Fibroblast of lung (primary cell): ENCODE measurements around the gene SCFD2. TPM values are rescaled to one million over a fixed set of nuclear protein-coding genes. Genes with fewer than 3 reads are reported as not detected.

Experiments
- DNase-seq, 2 donors: peaks; one replicate each; pipeline versions ENCODE4 v3.0.0 to v3.0.0-alpha.2; 2010; ENCODE audit warnings: low read depth in 2 of 2
- H2AFZ ChIP-seq: 2 replicates; pipeline ENCODE4 v1.5.1; 2012; ENCODE audit warnings: low read length, control low read depth, inconsistent platforms
- H3K27ac ChIP-seq: 2 replicates; pipeline ENCODE4 v1.5.1; 2011; ENCODE audit warnings: low read length, control low read depth; ENCODE audit not compliant: insufficient read depth
- H3K27me3 ChIP-seq: 2 replicates; pipeline ENCODE4 v1.5.1; 2011; ENCODE audit warnings: mild to moderate bottlenecking, low read length; ENCODE audit not compliant: control insufficient read depth, insufficient read depth
- H3K36me3 ChIP-seq: 2 replicates; pipeline ENCODE4 v1.5.1; 2011; ENCODE audit warnings: low read length; ENCODE audit not compliant: control insufficient read depth, insufficient read depth
- H3K4me1 ChIP-seq: 2 replicates; pipeline ENCODE4 v1.5.1; 2011; ENCODE audit warnings: low read length; ENCODE audit not compliant: control insufficient read depth, insufficient read depth; ENCODE audit errors: extremely low read depth
- H3K4me2 ChIP-seq: 2 replicates; pipeline ENCODE4 v1.5.1; 2011; ENCODE audit warnings: low read length, control low read depth; ENCODE audit not compliant: insufficient read depth; ENCODE audit errors: extremely low read depth
- H3K4me3 ChIP-seq, 4 experiments: fragments of 200-600 bp in 1 of 4; sonication (generic) in 1 of 4; replicated peaks in 1 of 4; 2 replicates each; pipeline ENCODE4 v1.5.1; 2011 to 2016; ENCODE audit warnings: low read length in 4 of 4, low read depth in 3 of 4, mild to moderate bottlenecking in 3 of 4, control low read depth in 2 of 4, inconsistent platforms in 1 of 4, mixed read lengths in 1 of 4; ENCODE audit not compliant: insufficient read depth in 1 of 4; ENCODE audit errors: control extremely low read depth in 1 of 4
- H3K79me2 ChIP-seq: 2 replicates; pipeline ENCODE4 v1.5.1; 2012; ENCODE audit warnings: mild to moderate bottlenecking, low read length, inconsistent platforms; ENCODE audit not compliant: control insufficient read depth, insufficient read depth
- H3K9ac ChIP-seq: 2 replicates; pipeline ENCODE4 v1.5.1; 2011; ENCODE audit warnings: mild to moderate bottlenecking, low read length, control low read depth; ENCODE audit not compliant: insufficient read depth
- H3K9me3 ChIP-seq: 2 replicates; pipeline ENCODE4 v1.5.1; 2012; ENCODE audit warnings: low read depth, low read length; ENCODE audit not compliant: control insufficient read depth, insufficient read depth
- H4K20me1 ChIP-seq: 2 replicates; pipeline ENCODE4 v1.5.1; 2011; ENCODE audit warnings: low read length; ENCODE audit not compliant: control insufficient read depth, insufficient read depth; ENCODE audit errors: extremely low read depth
- EZH2 ChIP-seq: IDR thresholded peaks from 2 replicates; pipeline ENCODE4 v1.5.1; 2012; ENCODE audit warnings: low read length, control low read depth, mild to moderate bottlenecking; ENCODE audit errors: missing control alignments
- polyA plus RNA-seq, 2 donors: library from polyadenylated mRNA; depleted of rRNA in 1 of 2; stranded (reverse) in 1 of 2; unstranded in 1 of 2; fragments of >200 nt; gene quantifications; 2 replicates each; pipeline ENCODE4 v1.2.1, GENCODE V29; 2011 to 2012; ENCODE audit warnings: missing spikeins in 1 of 2
- total RNA-seq: library from RNA; depleted of rRNA; stranded (reverse); fragments of >200 nt; gene quantifications from 2 replicates; pipeline ENCODE4 v1.2.1, GENCODE V29; 2014
- TF ChIP-seq, protein P1 (sequence below), 2 donors: IDR thresholded peaks in 1 of 2; conservative IDR thresholded peaks in 1 of 2; 1 replicate in 1 of 2; 2 replicates in 1 of 2; pipeline ENCODE4 v1.5.1; 2011 to 2012; ENCODE audit warnings: low read length in 2 of 2, control low read depth in 1 of 2, inconsistent platforms in 1 of 2, low read depth in 1 of 2, mild to moderate bottlenecking in 1 of 2

The SCFD2 gene
- total and polyA plus RNA-seq, 2 donors (not counting 1 experiment from before 2014, with no cell fraction given) = 16.2 to 23.1 TPM

DNA sequence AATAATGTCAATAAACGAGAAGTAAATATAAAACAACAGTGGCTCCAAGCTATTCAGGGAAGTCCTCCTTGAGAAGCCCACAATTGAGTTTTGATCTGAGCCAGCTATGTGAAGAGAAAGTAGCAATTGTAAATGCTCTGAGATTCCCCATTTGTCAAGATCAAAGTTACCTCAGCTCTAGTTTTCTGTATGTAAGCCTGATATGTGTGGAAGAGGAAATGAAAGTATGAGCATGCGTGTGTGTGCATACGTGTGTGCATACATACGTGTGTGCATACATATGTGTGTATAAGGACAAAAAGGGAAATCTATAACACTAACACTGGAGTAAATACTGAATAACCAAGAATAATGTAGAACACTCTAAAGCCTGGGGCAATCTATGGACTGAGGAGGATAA is 130.3 kb downstream of the SCFD2 start:
- TF ChIP-seq EZH2 = no peak
- TF ChIP-seq, protein P1, sequence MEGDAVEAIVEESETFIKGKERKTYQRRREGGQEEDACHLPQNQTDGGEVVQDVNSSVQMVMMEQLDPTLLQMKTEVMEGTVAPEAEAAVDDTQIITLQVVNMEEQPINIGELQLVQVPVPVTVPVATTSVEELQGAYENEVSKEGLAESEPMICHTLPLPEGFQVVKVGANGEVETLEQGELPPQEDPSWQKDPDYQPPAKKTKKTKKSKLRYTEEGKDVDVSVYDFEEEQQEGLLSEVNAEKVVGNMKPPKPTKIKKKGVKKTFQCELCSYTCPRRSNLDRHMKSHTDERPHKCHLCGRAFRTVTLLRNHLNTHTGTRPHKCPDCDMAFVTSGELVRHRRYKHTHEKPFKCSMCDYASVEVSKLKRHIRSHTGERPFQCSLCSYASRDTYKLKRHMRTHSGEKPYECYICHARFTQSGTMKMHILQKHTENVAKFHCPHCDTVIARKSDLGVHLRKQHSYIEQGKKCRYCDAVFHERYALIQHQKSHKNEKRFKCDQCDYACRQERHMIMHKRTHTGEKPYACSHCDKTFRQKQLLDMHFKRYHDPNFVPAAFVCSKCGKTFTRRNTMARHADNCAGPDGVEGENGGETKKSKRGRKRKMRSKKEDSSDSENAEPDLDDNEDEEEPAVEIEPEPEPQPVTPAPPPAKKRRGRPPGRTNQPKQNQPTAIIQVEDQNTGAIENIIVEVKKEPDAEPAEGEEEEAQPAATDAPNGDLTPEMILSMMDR (conservative IDR thresholded peaks at IDR 0.05 in 1 of 2, IDR thresholded peaks at IDR 0.05 in 1 of 2; ENCODE audit: low read depth in 1 of 2, low read length in 2 of 2) = no peak

DNA sequence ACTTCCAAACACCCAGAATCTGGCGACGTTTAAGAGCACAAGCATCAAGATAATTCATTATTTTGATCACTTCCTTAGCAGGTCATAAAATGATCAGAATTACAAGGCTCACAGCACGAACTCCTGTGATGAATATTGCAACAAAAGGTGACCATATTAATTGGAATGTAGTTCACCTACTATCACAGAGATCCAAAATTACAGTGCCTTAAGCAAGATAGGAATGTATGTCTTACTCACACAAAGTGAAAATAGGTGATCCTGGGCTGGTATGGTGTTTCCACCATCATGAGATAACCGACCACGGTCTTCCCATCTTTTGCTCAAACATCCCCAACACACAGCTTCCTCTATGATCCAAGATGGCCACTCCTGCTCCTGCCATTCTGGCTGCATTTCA is 131.2 kb downstream of the SCFD2 start:
- Histone ChIP-seq H4K20me1 (no peaks in the 10 kb centered on the region), H3K27me3 (no peaks in the 10 kb centered on the region), H3K4me3 (no peak overlapping the region), H3K4me2 (no peak overlapping the region), H3K9ac (no peak overlapping the region), H2AFZ (no peak overlapping the region), H3K4me1 (no peaks in the 10 kb centered on the region), H3K36me3 (no peaks in the 10 kb centered on the region), H3K27ac (no peak overlapping the region), H3K9me3 (no peaks in the 10 kb centered on the region), H3K79me2 (no peaks in the 10 kb centered on the region)
- no peak for TF ChIP-seq EZH2
- TF ChIP-seq, protein P1 (conservative IDR thresholded peaks at IDR 0.05 in 1 of 2, IDR thresholded peaks at IDR 0.05 in 1 of 2; ENCODE audit: low read depth in 1 of 2, low read length in 2 of 2) = no peak
- DNase-seq = no peak

More for the DNA sequence above, 130.3 kb downstream of the SCFD2 start:
- no peak overlapping the region for H3K27ac ChIP-seq
- H3K79me2 ChIP-seq = no peaks in the 10 kb centered on the region
- H3K36me3 ChIP-seq = no peaks in the 10 kb centered on the region
- no peak overlapping the region for H2AFZ ChIP-seq
- H4K20me1 ChIP-seq = no peaks in the 10 kb centered on the region
- H3K27me3 ChIP-seq = no peaks in the 10 kb centered on the region
- no peaks in the 10 kb centered on the region for H3K9me3 ChIP-seq
- H3K4me2 ChIP-seq = no peak overlapping the region
- DNase-seq = no peak
- H3K9ac ChIP-seq = no peak overlapping the region
- no peak overlapping the region for H3K4me3 ChIP-seq
- H3K4me1 ChIP-seq = no peaks in the 10 kb centered on the region

- Histone ChIP-seq H3K4me2 (no peak overlapping the region), H3K36me3 (no peaks in the 10 kb centered on the region), H3K79me2 (no peaks in the 10 kb centered on the region), H2AFZ (no peak overlapping the region), H4K20me1 (no peaks in the 10 kb centered on the region), H3K4me1 (no peaks in the 10 kb centered on the region), H3K4me3 (no peak overlapping the region), H3K27ac (no peak overlapping the region), H3K9me3 (no peaks in the 10 kb centered on the region), H3K9ac (no peak overlapping the region), H3K27me3 (no peaks in the 10 kb centered on the region)
- peak in 1 of 2 donors; percentile 1 for DNase-seq
- TF ChIP-seq, protein P1 (conservative IDR thresholded peaks at IDR 0.05 in 1 of 2, IDR thresholded peaks at IDR 0.05 in 1 of 2; ENCODE audit: low read depth in 1 of 2, low read length in 2 of 2) = no peak
- TF ChIP-seq EZH2 = no peak
Observed at GRCh38 chr4:53234111-53234510, 131.8 kb downstream of the SCFD2 start.
